Measurements from ENCODE around the gene ELOVL5.

- TF ChIP-seq POLR2A (IDR thresholded peaks at IDR 0.05) = no peak
- TF ChIP-seq, protein P1, sequence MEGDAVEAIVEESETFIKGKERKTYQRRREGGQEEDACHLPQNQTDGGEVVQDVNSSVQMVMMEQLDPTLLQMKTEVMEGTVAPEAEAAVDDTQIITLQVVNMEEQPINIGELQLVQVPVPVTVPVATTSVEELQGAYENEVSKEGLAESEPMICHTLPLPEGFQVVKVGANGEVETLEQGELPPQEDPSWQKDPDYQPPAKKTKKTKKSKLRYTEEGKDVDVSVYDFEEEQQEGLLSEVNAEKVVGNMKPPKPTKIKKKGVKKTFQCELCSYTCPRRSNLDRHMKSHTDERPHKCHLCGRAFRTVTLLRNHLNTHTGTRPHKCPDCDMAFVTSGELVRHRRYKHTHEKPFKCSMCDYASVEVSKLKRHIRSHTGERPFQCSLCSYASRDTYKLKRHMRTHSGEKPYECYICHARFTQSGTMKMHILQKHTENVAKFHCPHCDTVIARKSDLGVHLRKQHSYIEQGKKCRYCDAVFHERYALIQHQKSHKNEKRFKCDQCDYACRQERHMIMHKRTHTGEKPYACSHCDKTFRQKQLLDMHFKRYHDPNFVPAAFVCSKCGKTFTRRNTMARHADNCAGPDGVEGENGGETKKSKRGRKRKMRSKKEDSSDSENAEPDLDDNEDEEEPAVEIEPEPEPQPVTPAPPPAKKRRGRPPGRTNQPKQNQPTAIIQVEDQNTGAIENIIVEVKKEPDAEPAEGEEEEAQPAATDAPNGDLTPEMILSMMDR (IDR thresholded peaks at IDR 0.05) = no peak
Measured at GRCh38 chr6:53238311-53238710, 110.4 kb downstream of the ELOVL5 start.

Data from adrenal gland (tissue), 5 donors.